SK-N-SH (cell line): ENCODE results near the gene COL1A2. TPM values are rescaled to one million over a fixed set of nuclear protein-coding genes. Genes with fewer than 3 reads are reported as not detected.

Experiments used
- CTCF ChIA-PET: fragments of 300-600, 350-600 bp; formaldehyde crosslinking; extraction: SDS; loops from one replicate; lab custom pipeline; 2021; lab: Yijun Ruan, JAX
- POLR2A ChIA-PET: fragments of 350-600 bp; sonication (Branson Sonifier 250); formaldehyde crosslinking; extraction: SDS; loops from one replicate; lab custom pipeline; 2020; ENCODE audit warnings: antibody characterized with exemption, inconsistent platforms; lab: Yijun Ruan, JAX
- DNase-seq: peaks from one replicate; pipeline ENCODE4 v3.0.0; 2012
- H2AFZ ChIP-seq: fragments of 200-600 bp; sonication (generic); 2 replicates; pipeline ENCODE4 v1.8.1; 2016; ENCODE audit warnings: antibody characterized with exemption, mild to moderate bottlenecking, low read depth
- H3F3A ChIP-seq: fragments of 200-600 bp; sonication (generic); replicated peaks from 2 replicates; pipeline ENCODE3; 2016; ENCODE audit warnings: antibody characterized with exemption, mild to moderate bottlenecking; ENCODE audit not compliant: insufficient read depth
- H3K27ac ChIP-seq, 2 experiments: fragments of 200-500 bp in 1 of 2; fragments of 200-600 bp in 1 of 2; sonication (Bioruptor generic) in 1 of 2; sonication (generic), shearing (Covaris generic) in 1 of 2; 2 replicates each; pipeline versions ENCODE4 v1.5.1 to v1.6.1; 2014 to 2016; ENCODE audit warnings: low read depth in 2 of 2, inconsistent platforms in 1 of 2, low read length in 1 of 2, mild to moderate bottlenecking in 1 of 2, mixed read lengths in 1 of 2
- H3K27me3 ChIP-seq: fragments of 200-600 bp; sonication (generic), shearing (Covaris generic); 2 replicates; pipeline ENCODE4 v1.6.1; 2016; ENCODE audit warnings: mixed run types; ENCODE audit not compliant: insufficient read depth
- H3K36me3 ChIP-seq, 2 experiments: fragments of 200-500 bp in 1 of 2; fragments of 200-600 bp in 1 of 2; sonication (Bioruptor generic) in 1 of 2; sonication (generic) in 1 of 2; replicated peaks in 1 of 2; 2 replicates each; pipeline versions ENCODE3 to v1.5.1; 2014 to 2016; ENCODE audit warnings: low read length in 1 of 2, mild to moderate bottlenecking in 1 of 2; ENCODE audit not compliant: insufficient read depth in 2 of 2, control insufficient read depth in 1 of 2
- H3K4me1 ChIP-seq, 2 experiments: fragments of 200-500 bp in 1 of 2; fragments of 200-600 bp in 1 of 2; sonication (Bioruptor generic) in 1 of 2; sonication (generic), shearing (Covaris generic) in 1 of 2; 2 replicates each; pipeline versions ENCODE4 v1.5.1 to v1.6.1; 2014 to 2016; ENCODE audit warnings: low read depth in 1 of 2, low read length in 1 of 2, mixed run types in 1 of 2; ENCODE audit not compliant: insufficient read depth in 2 of 2, control insufficient read depth in 1 of 2
- H3K4me2 ChIP-seq: fragments of 200-600 bp; sonication (generic), shearing (Covaris generic); 2 replicates; pipeline ENCODE4 v1.6.1; 2017; ENCODE audit warnings: mixed run types
- H3K4me3 ChIP-seq, 2 experiments: fragments of 200-500 bp in 1 of 2; fragments of 200-600 bp in 1 of 2; sonication (Bioruptor generic) in 1 of 2; sonication (generic), shearing (Covaris generic) in 1 of 2; 2 replicates each; pipeline versions ENCODE4 v1.5.1 to v1.8.1; 2014 to 2016; ENCODE audit warnings: low read depth in 2 of 2, inconsistent platforms in 1 of 2, low read length in 1 of 2, mild to moderate bottlenecking in 1 of 2, mixed read lengths in 1 of 2, moderate library complexity in 1 of 2
- H3K79me2 ChIP-seq: fragments of 200-600 bp; sonication (generic); 2 replicates; pipeline ENCODE4 v1.8.1; 2017; ENCODE audit warnings: mild to moderate bottlenecking; ENCODE audit not compliant: insufficient read depth
- H3K9ac ChIP-seq: fragments of 200-600 bp; sonication (generic); 2 replicates; pipeline ENCODE4 v1.6.1; 2017; ENCODE audit warnings: mixed run types
- H3K9me2 ChIP-seq: fragments of 200-600 bp; sonication (generic); 2 replicates; pipeline ENCODE4 v1.6.1; 2017; ENCODE audit warnings: mixed run types
- H3K9me3 ChIP-seq: fragments of 200-600 bp; sonication (generic); 2 replicates; pipeline ENCODE4 v1.6.1; 2017; ENCODE audit warnings: mixed run types, mild to moderate bottlenecking, moderate library complexity
- H4K20me1 ChIP-seq: fragments of 200-600 bp; sonication (generic); 2 replicates; pipeline ENCODE4 v1.6.1; 2017; ENCODE audit warnings: mild to moderate bottlenecking, mixed run types; ENCODE audit not compliant: insufficient read depth
- CHD2 ChIP-seq: fragments of 150-350 bp; IDR thresholded peaks from 2 replicates; pipeline ENCODE4 v1.6.1; 2018; ENCODE audit warnings: low read length; ENCODE audit not compliant: partially characterized antibody
- EZH2phosphoT487 ChIP-seq: fragments of 200-600 bp; sonication (generic); IDR thresholded peaks from 2 replicates; pipeline ENCODE4 v1.6.1; 2017; ENCODE audit warnings: low read depth, mixed run types, mild to moderate bottlenecking, antibody characterized with exemption, moderate library complexity, borderline replicate concordance
- IRF3 ChIP-seq: fragments of 150-350 bp; IDR thresholded peaks from 2 replicates; pipeline ENCODE4 v1.6.1; 2016; ENCODE audit warnings: mild to moderate bottlenecking, low read depth, low read length
- MEF2A ChIP-seq: IDR thresholded peaks from 2 replicates; pipeline ENCODE4 v1.4.0; 2012; ENCODE audit warnings: low read depth, borderline replicate concordance
- NFIC ChIP-seq: IDR thresholded peaks from 2 replicates; pipeline ENCODE4 v1.4.0; 2012; ENCODE audit warnings: borderline replicate concordance
- RAD21 ChIP-seq: IDR thresholded peaks from 2 replicates; pipeline ENCODE4 v1.6.1; 2012; ENCODE audit warnings: mild to moderate bottlenecking, low read length
- RFX5 ChIP-seq: IDR thresholded peaks from 2 replicates; pipeline ENCODE4 v1.6.1; 2012; ENCODE audit warnings: mild to moderate bottlenecking, improper control_type of control experiment, low read length
- TEAD4 ChIP-seq: IDR thresholded peaks from 2 replicates; pipeline ENCODE4 v1.4.0; 2012; ENCODE audit warnings: mild to moderate bottlenecking, borderline replicate concordance; ENCODE audit not compliant: insufficient read depth
- USF1 ChIP-seq: IDR thresholded peaks from 2 replicates; pipeline ENCODE4 v1.4.0; 2012; ENCODE audit warnings: low read depth, borderline replicate concordance
- USF2 ChIP-seq: fragments of 150-350 bp; IDR thresholded peaks from 2 replicates; pipeline ENCODE4 v1.6.1; 2017; ENCODE audit warnings: antibody characterized with exemption, low read length, low read depth, borderline replicate concordance
- YY1 ChIP-seq: IDR thresholded peaks from 2 replicates; pipeline ENCODE4 v1.4.0; 2012; ENCODE audit warnings: low read depth, mild to moderate bottlenecking
- ZBTB33 ChIP-seq: IDR thresholded peaks from 2 replicates; pipeline ENCODE4 v1.4.0; 2012; ENCODE audit warnings: low read depth, borderline replicate concordance
- WGBS: methylation state at CpG from one replicate; pipeline ENCODE4 v1.1.6; 2017; ENCODE audit warnings: low lambda C conversion rate; 5-methylcytosine and 5-hydroxymethylcytosine counted together
- polyA plus RNA-seq, 3 experiments: library from polyadenylated mRNA; depleted of rRNA; stranded (reverse); fragments of >200 nt; gene quantifications; 2 replicates each; pipeline ENCODE4 v1.2.3, GENCODE V29; 2012

The COL1A2 gene
- polyA plus RNA-seq, 1 of the 3 experiments (the other 2 are of a cell fraction) = 11.4 TPM

GRCh38 chr7:94452239-94452638, 57.5 kb downstream of the COL1A2 start (continued):
- TF ChIP-seq IRF3 = no peak
- no peak for TF ChIP-seq RAD21

GRCh38 chr7:94453898-94454297, 59.2 kb downstream of the COL1A2 start:
- Histone ChIP-seq H3K79me2 (no peaks in the 10 kb centered on the region), H3K36me3 (no peaks in the 10 kb centered on the region), H3K9me3 (peaks cover 1% of the 10 kb centered on the region; the same call in 1 of the 2 replicates), H3K9ac (no peak overlapping the region), H3K27ac (no peak overlapping the region), H4K20me1 (no peaks in the 10 kb centered on the region), H3K4me3 (no peak overlapping the region), H3K4me1 (peaks cover 0 to 11% of the 10 kb centered on the region in 2 experiments; a peak in 2 of 4 replicates), H3K27me3 (no peaks in the 10 kb centered on the region), H2AFZ (no peak overlapping the region), H3K4me2 (no peak overlapping the region), H3K9me2 (no peaks in the 10 kb centered on the region), H3F3A (peaks cover 2% of the 10 kb centered on the region)
- ChIA-PET POLR2A (no interaction called here), CTCF (interaction anchor here (0.9 kb wide), 1 partner anchor 202 kb away, joined by 3 read pairs; the partner anchor contains the start of gene SGCE)
- DNase-seq = no peak
- TF ChIP-seq USF1 (no peak), MEF2A (no peak), RFX5 (no peak), NFIC (no peak), EZH2phosphoT487 (no peak), RAD21 (no peak), USF2 (no peak), TEAD4 (no peak), YY1 (no peak), CHD2 (no peak), ZBTB33 (no peak), IRF3 (no peak)
- WGBS = 79% methylated on average over 2 of the region's 2 CpGs
